CD4-positive, alpha-beta T cell treated with Interferon alpha-2 for 1 hour (primary cell): Measurements from ENCODE around the gene DDX39A.
A peak's percentile ranks its signal among the peaks of the same experiment; 100 is the strongest.
"Not testable (repeated sequence)": the region's sequence is repeated elsewhere in the genome, so short reads cannot be mapped to it uniquely, and the experiment has no call there.

Experiments used
- DNase-seq, 2 donors: peaks; one replicate each; pipeline ENCODE4 v3.0.0-alpha.2; 2020 to 2022

Gene DDX39A

DNA sequence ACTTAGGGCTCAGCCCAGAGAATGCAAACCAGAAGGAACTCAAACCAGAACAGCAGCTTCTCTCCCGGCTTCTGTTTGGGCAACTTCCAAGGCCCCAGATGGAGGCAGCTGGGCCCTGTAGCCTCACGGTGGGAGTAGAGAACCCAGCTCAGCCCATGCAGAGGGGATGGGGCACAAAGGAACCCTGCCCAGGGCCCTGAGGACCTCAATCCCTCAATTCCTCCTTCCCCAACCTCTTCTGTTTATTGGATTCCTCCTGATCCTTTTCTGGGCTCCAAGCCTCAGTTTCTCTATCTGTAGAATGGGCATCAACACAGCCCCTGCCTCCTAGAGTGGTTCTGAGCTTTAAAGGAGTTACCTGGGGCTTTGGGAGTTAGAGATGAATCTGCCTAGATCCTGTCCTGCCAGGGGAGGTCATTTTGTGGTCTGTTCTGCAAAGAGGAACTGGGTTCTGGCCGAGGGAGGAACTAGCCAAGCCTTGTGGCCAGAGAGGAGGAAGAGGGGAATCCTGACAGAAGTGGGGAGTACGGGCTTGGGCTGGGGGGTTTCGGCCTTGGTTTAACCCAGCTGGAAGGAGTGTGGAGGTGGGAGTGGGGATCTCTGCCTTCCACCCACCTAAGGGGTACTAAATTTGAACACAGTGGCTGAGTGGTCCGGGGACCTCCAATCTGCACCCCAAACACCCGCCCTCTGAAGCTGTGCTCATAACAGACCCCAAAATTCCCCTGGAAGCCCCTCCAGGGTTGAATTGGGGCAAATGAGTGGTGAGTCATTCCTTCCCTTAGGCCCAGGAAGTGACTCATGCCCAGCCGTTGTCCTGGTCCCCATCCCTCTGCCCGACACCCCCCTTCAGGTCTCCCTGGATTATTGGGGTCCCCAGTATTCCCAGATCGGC, 35.2 kb downstream of the DDX39A start:
- peak; percentile 73 to 84 for DNase-seq

DNA sequence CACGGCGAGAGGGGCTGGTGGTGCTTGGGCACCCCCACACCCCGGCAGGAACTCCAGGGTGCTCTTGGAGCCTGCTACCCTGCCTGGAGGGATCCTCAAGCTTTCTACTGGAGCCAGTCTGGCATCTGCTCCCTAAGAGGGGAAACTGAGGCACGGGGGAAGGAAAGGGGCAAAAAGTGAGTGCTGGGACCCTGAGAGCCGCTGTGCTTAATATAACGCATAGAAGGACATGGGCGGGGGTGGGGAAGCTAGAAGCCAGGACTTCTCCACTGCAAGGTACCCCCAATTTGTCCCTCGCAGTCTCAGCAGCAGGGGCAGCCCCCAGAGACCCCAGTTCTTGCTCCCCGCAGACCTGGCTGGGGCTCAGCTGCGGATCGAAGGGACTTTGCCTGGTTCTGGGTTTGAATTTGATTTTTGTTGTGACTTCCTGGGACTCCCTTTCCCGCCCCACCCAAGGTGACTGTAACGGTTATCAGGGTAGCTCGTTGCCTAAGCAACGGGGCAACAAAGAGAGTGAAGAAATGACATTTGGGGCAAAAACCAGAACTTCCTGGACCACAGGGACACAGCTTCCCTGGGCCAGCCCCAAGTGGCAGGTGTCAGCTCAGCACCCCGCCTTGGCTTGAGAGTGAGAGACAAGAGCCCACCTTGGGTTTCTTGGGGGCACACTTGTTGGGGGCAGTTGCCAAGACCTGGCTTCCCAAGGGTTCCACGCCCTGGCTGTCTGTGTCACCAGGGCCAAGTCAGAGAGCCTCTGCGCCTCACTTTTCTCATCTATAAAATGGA, 37.3 kb downstream of the DDX39A start:
- peak; percentile 90 to 92 for DNase-seq

DNA sequence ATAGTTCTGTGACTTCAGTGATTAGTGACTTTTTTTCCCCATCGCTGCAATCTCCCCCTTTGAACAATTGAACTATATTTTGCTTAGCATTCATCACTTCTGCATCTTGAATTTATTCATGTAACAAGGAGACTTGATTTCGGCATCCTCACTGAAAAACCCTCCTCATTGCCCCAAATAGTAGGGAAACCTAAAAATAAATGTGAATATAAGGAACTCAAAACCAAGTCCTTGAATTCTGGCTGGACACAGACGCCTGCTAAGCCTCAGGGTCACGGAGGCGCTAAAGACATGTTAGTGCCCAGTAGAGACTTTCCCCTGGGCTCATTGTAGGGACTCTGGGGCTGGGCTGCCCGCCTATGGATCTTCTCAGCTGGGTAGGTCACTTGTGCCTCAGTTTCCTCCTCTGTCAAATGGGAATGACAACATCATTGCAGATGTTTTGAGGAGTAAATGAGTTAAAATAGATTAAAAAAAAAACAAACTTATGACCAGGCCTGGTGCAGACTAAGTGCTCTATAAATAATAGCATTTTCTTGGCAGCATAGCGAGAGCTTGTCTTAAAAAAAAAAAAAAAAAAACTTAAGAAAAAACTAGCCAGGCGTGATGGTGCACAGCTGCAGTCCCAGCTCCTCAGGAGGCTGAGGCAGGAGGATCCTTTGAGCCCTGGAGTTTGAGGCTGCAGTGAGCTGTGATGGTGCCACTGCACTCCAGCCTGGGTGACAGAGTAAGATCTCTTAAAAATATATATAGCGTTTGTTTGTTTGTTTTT, 39.7 kb downstream of the DDX39A start:
- DNase-seq: peak in 1 of 2 donors; percentile 12

DNA sequence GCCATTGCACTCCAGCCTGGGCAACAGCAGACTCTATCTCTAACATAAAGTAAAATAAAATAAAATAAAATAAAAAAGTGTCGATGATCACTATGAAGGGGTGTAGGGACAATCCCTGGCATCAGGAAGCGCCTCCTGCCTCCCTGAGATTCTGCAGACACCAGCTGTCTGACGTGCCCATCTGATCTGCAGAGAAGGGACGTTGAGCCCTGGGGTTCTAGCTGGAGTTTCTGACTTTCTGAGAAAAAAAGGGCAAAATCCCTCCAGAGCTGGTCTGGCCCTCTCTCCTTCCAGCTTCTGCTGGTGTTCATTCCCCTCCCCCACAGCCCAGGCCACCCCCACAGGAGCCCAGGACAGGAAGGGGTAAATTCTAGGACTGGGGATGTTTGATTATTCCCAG, 40.3 kb downstream of the DDX39A start:
- no peak for DNase-seq

DNA sequence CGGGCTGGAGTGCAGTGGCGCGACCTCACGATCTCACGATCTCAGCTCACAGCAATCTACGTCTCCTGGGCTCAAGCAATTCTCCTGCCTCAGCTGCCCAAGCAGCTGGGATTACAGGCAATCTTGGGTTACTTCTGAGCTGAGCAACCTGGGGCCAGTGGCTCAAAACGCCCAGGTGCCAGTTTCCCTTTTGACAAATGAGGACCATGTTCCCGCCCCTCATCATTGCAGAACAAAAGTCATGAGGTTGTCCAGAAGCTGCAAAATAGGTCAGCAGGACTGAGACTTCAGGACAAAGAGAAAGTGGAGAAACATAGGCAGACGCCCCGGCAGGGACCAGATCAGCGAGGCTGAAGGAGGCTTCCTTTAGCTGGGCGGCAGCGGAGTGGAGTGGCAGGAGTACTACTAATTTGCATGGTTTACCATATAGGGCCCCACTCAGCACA, 41.2 kb downstream of the DDX39A start:
- peak in 1 of 2 donors; percentile 6 for DNase-seq

DNA sequence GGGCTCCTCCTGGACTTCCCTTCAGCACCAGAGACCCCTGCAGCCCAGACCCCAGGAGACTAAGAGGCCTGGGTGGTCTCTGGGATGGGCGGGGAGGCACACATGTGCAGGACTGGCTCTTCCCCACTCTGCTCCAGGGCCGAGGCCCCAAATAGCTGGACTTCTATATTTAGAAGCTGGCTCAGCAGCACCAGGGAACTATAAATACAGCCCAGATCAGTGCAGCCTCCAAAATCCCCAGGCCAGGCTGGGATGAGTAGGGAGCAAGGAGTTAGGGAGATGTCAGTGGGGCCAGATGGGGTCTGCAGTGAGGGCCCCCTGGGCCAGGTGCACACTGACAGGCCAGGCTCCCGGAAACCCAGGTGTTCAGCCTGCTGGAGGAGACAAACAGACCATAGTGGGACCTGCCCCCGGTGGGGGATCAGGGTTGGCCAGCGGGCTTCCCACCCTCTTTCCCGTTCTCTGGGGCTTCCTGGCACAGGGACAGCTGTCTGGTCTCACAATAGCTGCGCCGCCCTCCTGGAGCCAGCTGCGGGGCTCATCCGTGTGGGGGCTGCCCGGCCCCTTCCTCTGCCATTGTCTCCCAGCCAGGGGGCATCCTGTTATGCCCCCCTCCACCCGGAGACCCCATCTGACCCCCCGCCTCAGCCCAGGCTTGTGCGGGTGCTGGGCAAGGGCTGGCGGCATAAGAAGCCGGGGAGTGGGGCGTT, 43.4 kb downstream of the DDX39A start:
- no peak for DNase-seq

DNA sequence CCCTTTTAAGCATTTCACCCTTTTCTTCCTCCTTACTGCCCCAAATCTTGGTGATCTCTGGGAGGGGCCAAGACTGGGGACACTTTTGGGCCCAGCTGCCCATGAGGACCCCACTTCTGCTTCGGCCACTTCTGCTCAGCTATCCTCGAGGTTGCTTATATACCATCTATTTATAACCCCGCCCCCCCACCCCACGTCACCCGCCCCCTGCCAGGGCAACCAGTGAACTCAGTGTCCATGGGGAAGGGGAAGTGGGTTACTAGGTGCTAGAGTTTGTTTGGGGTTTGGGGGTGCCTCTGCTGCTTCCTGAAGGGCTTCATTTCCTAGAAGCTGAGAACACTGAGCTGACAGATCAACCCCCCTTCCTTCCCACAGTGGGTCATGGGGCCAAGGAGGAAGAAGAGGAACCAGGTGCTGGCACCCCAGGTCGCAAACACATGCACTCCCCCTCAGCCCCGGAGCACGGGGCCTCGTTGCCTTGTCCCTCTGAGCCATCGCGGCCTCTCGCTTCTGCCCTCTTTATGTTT, 44.0 kb downstream of the DDX39A start:
- DNase-seq: peak; percentile 98

DNA sequence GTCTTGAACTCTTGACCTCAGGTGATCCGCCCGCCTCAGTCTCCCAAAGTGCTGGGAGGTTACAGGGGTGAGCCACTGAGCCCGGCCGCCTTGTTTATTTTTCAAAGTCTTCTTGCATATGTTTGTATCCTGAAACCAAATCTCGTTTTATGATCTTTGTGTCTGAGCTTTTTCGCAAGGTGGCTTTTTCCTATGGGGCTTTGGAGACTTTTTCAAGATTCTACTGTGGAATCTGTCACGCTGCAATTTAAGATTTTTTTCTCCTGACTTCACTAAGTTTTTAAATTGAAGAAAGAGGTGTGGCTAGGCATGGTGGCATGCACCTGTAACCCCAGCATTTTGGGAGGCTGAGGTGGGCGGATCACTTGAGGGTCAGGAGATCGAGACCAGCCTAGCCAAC, 44.8 kb downstream of the DDX39A start:
- peak in 1 of 2 donors; percentile 53 for DNase-seq

DNA sequence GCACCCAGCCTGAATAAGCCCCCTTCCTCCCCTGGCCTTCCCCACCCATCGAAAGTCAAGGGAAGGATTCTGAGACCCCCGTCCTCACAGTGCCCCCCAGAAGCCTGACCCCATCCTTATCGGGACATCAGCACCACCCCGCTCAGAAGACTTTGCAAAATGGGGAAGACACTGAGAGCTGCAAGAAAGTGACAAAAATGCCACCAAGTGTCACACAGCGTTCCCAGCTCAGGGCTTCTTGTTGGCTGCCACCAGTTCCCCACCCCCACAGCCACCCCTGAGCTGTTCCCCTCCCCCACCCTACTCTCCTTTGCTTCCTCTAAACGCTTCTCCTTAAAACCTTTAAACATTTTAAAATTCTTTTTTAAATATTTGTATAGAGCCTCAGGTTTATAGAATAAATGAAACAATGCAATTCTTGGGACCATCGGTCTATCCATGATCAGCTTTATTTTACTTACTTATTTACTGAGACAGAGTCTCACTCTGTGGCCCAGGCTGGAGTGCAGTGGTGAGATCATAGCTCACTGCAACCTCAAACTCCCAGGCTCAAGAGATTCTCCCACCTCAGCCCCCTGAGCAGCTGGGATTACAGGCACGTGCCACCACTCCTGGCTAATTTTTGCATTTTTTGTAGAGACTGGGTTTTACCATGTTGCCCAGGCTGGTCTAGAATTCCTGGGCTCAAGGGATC, 46.6 kb downstream of the DDX39A start:
- peak; percentile 57 to 63 for DNase-seq

DNA sequence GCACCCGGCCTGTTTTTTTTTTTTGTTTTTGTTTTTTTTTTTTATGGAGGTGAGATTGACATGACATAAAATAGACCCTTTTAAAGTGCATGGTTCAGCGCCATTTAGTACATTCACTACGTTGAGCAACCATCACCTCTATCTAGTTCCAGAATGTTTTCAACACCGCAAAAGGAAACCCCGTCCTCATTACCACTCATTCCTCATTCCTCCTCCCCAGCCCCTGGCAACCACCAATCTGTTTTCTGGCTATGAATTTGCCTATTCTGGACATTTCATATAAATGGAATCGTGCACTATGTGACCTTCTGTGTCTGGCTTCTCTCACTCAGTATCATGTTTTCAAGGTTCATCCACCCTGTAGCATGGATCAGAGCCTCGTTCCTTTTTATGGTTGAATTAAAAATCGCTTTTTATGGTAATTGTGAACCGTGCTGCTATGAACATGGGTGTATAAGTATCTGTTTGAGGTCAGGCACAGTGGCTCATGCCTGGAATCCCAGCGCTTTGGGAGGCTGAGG, 47.8 kb downstream of the DDX39A start:
- peak in 1 of 2 donors; percentile 36 for DNase-seq

DNA sequence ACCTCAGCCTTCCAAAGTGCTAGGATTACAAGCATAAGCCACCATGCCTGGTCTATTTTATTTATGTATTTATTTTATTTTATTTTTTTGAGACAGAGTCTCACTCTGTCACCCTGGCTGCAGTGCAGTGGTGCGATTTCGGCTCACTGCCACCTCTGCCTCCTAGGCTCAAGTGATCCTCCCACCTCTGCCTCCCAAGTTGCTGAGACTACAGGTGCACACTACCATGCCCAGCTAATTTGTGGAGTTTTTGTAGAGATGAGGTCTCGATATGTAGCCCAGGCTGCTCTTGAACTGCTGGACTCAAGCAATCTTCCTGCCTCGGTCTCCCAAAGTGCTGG, 48.2 kb downstream of the DDX39A start:
- peak in 1 of 2 donors; percentile 39 for DNase-seq

DNA sequence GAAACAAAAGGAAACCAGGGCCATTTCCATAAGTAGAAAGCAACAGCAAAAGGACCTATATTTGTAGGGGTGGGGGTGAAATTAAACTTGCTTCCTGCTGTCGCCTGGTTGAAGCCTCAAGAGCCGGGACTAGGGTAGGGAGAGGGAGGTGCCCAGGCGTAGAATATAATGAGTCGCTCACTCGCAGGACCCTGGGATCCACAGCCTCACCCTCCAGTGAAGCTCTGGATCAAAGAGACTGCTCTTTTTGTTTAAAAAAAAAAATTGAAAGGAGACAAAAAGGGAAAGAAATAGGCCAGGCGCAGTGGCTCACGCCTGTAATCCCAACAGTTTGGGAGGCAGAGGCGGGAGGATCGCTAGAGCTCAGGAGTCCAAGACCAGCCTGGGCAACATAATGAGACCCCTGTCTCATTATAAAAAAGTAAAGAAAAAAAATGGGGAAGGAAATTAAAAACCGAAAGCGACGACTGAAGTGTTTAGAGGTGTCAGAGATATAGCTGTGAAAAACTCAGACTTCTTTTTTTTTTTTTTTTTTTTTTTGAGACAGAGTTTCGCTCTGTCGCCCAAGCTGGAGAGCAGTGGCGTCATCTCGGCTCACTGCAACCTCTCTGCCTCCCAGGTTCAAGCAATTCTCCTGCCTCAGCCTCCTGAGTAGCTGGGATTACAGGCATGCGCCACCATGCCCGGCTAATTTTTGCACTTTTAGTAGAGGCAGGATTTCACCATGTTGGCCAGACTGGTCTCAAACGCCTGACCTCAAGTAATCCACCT, 48.8 kb downstream of the DDX39A start:
- DNase-seq: peak; percentile 85 to 86

DNA sequence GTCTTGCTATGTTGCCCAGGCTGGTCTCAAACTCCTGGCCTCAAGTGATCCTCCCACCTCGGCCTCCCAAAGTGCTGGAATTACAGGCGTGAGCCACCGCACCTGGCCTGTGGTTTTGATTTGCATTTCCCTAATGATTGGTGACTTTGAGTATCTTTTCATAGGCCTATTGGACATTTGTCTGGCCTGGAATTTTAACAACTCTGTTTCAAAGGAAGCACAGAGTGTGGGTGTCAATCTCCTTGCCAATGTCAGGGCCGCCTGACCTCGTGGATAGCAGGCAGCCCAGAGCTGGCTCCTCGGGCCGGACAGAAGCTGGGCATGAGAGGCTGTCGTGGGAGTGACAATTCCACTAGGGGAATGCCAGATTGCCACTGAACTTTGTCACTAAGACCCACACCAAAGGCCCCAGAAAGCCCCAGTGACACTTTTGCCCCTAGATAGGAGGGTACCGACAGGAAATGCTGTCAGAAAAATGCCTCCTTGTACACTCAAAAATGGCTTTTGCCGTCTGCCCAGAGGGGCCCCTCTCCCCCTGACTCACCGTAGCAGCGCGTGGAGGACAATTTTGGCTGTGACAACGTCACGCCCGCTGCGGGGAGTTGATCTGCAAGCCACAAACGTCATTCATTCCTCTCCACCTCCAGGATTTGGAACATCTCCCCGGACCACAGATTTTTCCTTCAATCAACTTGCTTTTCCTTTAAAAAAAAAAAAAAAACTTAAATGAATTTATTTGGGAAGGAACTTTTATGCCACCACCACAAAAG, 49.6 kb downstream of the DDX39A start:
- DNase-seq: peak; percentile 93 to 96

DNA sequence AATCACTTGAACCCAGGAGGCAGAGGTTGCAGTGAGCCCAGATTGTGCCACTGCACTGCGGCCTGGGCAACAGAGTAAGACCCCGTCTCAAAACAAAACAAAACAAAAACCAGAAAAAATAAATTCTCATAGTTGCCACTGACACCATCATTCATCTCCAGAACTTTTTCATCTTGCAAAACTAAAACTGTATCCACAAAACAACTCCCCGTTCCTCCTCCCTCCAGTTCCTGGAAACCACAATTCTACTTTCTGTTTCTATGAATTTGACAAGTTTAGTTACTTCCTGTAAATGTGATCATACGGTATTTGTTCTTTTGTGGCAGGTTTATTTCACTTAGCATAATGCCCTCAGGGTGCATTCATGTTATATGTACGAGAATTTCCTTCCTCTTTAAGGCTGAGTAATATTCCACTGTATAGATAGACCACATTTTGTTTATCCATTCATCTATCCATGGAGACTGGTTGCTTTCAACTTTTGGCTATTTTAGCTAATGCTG, 51.1 kb downstream of the DDX39A start:
- peak; percentile 82 to 96 for DNase-seq

DNA sequence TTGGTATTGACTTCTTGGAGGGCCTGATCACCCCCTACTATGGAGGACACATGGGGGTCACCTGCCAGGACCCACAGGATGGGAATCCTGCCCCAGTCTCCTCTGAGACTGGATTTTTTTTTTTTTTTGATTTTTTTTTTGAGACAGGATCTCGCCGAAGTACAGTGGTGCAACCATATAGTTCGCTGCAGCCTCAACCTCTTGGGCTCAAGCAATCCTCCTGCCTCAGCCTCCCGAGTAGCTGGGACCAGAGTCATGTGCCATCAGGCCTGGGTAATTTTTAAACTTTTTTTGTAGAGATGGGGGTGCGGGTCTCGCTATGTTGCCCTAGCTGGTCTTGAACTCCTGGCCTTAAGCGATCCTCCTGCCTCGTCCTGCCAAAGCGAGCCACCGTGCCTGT, 52.1 kb downstream of the DDX39A start:
- DNase-seq: peak in 1 of 2 donors; percentile 36

DNA sequence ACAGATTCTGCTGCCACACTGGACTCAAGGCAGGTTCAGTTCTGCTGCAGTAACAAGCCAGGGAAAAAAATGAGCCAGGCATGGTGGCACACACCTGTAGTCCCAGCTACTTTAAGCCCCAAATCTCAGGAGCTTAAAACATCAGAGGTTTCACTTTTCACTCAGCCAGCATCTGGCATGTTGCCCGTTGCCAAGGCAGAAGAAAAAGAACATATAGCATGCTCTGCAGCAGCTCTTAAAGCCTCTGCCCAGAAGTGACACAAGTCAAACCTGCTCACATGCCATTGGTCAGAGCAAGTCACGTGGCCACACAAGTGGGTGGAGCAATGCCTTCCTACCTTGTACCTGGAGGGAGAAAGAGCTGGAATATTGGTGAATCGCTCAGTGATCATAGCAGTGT, 52.6 kb downstream of the DDX39A start:
- peak; percentile 97 to 98 for DNase-seq

DNA sequence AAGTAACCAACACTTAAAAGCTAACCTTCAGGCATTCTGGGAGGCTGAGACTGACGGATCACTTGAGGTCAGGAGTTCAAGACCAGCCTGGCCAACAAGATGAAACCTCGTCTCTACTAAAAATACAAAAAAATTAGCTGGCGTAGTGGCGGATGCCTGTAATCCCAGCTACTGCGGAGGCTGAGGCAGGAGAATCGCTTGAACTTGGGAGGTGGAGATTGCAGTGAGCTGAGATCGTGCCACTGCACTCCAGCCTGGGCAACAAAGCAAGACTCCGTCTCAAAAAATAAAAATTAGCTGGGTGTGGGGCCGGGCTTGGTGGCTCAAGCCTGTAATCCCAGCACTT, 55.1 kb downstream of the DDX39A start:
- DNase-seq: not testable (repeated sequence)

DNA sequence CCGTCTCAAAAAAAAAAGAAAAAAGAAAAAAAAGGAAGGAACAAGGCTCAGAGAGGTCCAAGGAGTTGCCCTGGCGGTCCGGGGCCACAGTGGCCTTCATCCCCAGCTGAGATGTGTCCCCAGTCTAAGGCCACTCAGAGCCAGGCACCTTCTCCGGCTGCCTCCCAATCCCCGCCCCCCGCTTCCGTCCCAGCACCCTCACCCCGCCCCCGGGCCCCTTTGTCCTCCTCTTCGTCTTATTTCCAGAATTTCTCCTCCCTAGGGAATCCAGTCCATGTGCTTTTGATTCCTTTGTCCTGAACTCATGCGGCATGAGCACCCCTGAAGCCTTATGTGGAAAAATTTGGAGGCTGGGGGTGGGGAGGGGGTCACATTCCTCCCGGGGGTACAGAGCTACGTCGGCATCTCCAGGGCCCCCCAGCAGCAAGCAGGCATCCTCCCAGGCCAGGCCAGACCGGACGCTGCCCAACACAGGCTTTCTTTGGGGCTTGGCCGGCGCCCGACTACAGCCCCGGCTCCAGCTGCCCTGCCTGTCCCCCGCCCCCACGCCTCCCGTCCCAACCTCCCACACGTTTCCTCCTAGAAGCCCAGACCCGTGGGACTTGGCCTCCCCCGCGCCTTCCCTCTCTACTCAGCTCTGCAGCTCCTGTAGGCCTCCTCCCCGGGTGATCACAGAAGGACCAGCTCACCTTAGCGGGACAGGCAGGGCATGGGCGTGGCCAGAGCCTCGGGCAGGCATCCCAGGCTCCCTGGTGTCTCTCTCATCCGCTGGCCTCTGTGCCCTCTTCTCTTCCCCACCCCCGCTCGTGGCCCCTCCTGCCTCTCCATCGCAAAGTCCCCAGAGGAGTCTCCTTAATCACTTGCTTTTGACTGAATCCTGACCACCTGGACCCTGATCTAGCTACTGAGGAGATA, 55.7 kb downstream of the DDX39A start:
- DNase-seq: peak; percentile 55 to 64
